Neural cell (in vitro differentiated cells): ENCODE results near the gene NR4A2. TPM values are rescaled to one million over a fixed set of nuclear protein-coding genes. Genes with fewer than 3 reads are reported as not detected.

Experiments used
- H2AFZ ChIP-seq: fragments of 200-600, 300-800 bp; sonication (generic), shearing (Covaris generic); 2 replicates; pipeline ENCODE4 v1.6.0; 2014; ENCODE audit warnings: low read depth, mild to moderate bottlenecking, antibody characterized with exemption, low read length, moderate library complexity
- H3F3A ChIP-seq: fragments of 200-600 bp; shearing (Covaris generic); 2 replicates; pipeline ENCODE4 v1.6.1; 2016; ENCODE audit warnings: mild to moderate bottlenecking, moderate library complexity, mixed read lengths, antibody characterized with exemption, low read length; ENCODE audit not compliant: insufficient read depth, poor library complexity, severe bottlenecking
- H3K27ac ChIP-seq: fragments of 200-600, 300-800 bp; sonication (generic), shearing (Covaris generic); 2 replicates; pipeline ENCODE4 v1.5.1; 2014; ENCODE audit warnings: mild to moderate bottlenecking, low read length, moderate library complexity
- H3K27me3 ChIP-seq: fragments of 300-800, 200-600 bp; sonication (generic), shearing (Covaris generic); 2 replicates; pipeline ENCODE4 v1.6.0; 2014; ENCODE audit warnings: mild to moderate bottlenecking, low read depth, low read length, moderate library complexity; ENCODE audit not compliant: insufficient read depth
- H3K36me3 ChIP-seq: fragments of 300-800, 200-600 bp; sonication (generic), shearing (Covaris generic); 2 replicates; pipeline ENCODE4 v1.5.1; 2014; ENCODE audit warnings: mild to moderate bottlenecking, antibody characterized with exemption, low read length, moderate library complexity; ENCODE audit not compliant: insufficient read depth
- H3K4me2 ChIP-seq: fragments of 300-800, 200-600 bp; sonication (generic), shearing (Covaris generic); 2 replicates; pipeline ENCODE4 v1.6.0; 2014; ENCODE audit warnings: mild to moderate bottlenecking, low read length
- H3K4me3 ChIP-seq: fragments of 300-800, 200-600 bp; sonication (generic), shearing (Covaris generic); 2 replicates; pipeline ENCODE4 v1.5.1; 2014; ENCODE audit warnings: mild to moderate bottlenecking, low read length, moderate library complexity
- H3K79me2 ChIP-seq: fragments of 200-600 bp; shearing (Covaris generic); replicated peaks from 2 replicates; pipeline ENCODE4 v1.6.0; 2014; ENCODE audit warnings: mild to moderate bottlenecking, low read length, moderate library complexity; ENCODE audit not compliant: insufficient read depth
- H3K9ac ChIP-seq: fragments of 300-800, 200-600 bp; sonication (generic), shearing (Covaris generic); 2 replicates; pipeline ENCODE4 v1.6.1; 2016; ENCODE audit warnings: mild to moderate bottlenecking, low read length, mixed read lengths
- H3K9me2 ChIP-seq: fragments of 200-600 bp; shearing (Covaris generic); 2 replicates; pipeline ENCODE4 v1.6.1; 2016; ENCODE audit warnings: mild to moderate bottlenecking, low read length, mixed read lengths; ENCODE audit not compliant: insufficient read depth
- H3K9me3 ChIP-seq: fragments of 200-600, 300-800 bp; sonication (generic), shearing (Covaris generic); 2 replicates; pipeline ENCODE4 v1.6.1; 2016; ENCODE audit warnings: mild to moderate bottlenecking, mixed run types, low read length, moderate library complexity, mixed read lengths
- H4K20me1 ChIP-seq: fragments of 200-600 bp; shearing (Covaris generic); 2 replicates; pipeline ENCODE4 v1.6.1; 2016; ENCODE audit warnings: mild to moderate bottlenecking, mixed run types; ENCODE audit not compliant: insufficient read depth
- CTCF ChIP-seq: fragments of 450-650 bp; IDR thresholded peaks from 2 replicates; pipeline ENCODE4 v1.5.1; 2014; ENCODE audit warnings: antibody characterized with exemption, mild to moderate bottlenecking, moderate library complexity; ENCODE audit not compliant: poor library complexity, severe bottlenecking
- EP300 ChIP-seq: fragments of 450-650 bp; conservative IDR thresholded peaks from 2 replicates; pipeline ENCODE4 v1.6.1; 2014; ENCODE audit warnings: antibody characterized with exemption, mild to moderate bottlenecking, moderate library complexity; ENCODE audit not compliant: poor library complexity, severe bottlenecking
- EZH2 ChIP-seq: fragments of 200-600, 300-800 bp; shearing (Covaris generic), sonication (generic); IDR thresholded peaks from 2 replicates; pipeline ENCODE4 v1.6.1; 2014; ENCODE audit warnings: antibody characterized with exemption, low read length, borderline replicate concordance, mild to moderate bottlenecking; ENCODE audit not compliant: insufficient read depth, poor library complexity, severe bottlenecking
- MXI1 ChIP-seq: fragments of 450-650 bp; conservative IDR thresholded peaks from 2 replicates; pipeline ENCODE4 v1.6.1; 2014; ENCODE audit warnings: antibody characterized with exemption, mild to moderate bottlenecking; ENCODE audit not compliant: poor library complexity, severe bottlenecking
- POLR2AphosphoS5 ChIP-seq: IDR thresholded peaks from 2 replicates; pipeline ENCODE4 v1.6.1; 2012
- RAD21 ChIP-seq: fragments of 450-650 bp; conservative IDR thresholded peaks from 2 replicates; pipeline ENCODE4 v1.6.1; 2014; ENCODE audit warnings: antibody characterized with exemption, mild to moderate bottlenecking, moderate library complexity
- REST ChIP-seq: IDR thresholded peaks from 2 replicates; pipeline ENCODE4 v1.6.1; 2012; ENCODE audit warnings: borderline replicate concordance
- SMC3 ChIP-seq: fragments of 450-650 bp; conservative IDR thresholded peaks from 2 replicates; pipeline ENCODE4 v1.6.1; 2014; ENCODE audit warnings: antibody characterized with exemption, mild to moderate bottlenecking, moderate library complexity; ENCODE audit not compliant: poor library complexity
- TAF1 ChIP-seq: IDR thresholded peaks from 2 replicates; pipeline ENCODE4 v1.6.1; 2012; ENCODE audit warnings: low read depth
- polyA plus RNA-seq: library from polyadenylated mRNA; depleted of rRNA; stranded (reverse); fragments of >200 nt; gene quantifications from 2 replicates; pipeline ENCODE4 v1.2.3, GENCODE V29; 2014

NR4A2 gene
- polyA plus RNA-seq, 1 donor from 2014 or later = 0.48 TPM

- peak overlapping the region; percentile 72 for H3K4me3 ChIP-seq
- no peaks in the 10 kb centered on the region for H3K9me3 ChIP-seq
- no peaks in the 10 kb centered on the region for H3K79me2 ChIP-seq
- peak overlapping the region; percentile 49 for H2AFZ ChIP-seq
- no peak overlapping the region for H3K27ac ChIP-seq
- H3K9me2 ChIP-seq = no peaks in the 10 kb centered on the region
- H3K9ac ChIP-seq = peak overlapping the region; percentile 59
- no peaks in the 10 kb centered on the region for H4K20me1 ChIP-seq
- no peaks in the 10 kb centered on the region for H3K36me3 ChIP-seq
- TF ChIP-seq SMC3 = no peak
- TF ChIP-seq TAF1 = no peak
- no peak for TF ChIP-seq POLR2AphosphoS5
- TF ChIP-seq CTCF = no peak
- TF ChIP-seq REST = no peak
- TF ChIP-seq EZH2 = no peak
- TF ChIP-seq RAD21 = no peak
- no peak for TF ChIP-seq MXI1
- no peak for TF ChIP-seq EP300
- H3K27me3 ChIP-seq = peaks cover 29% of the 10 kb centered on the region
- peaks cover 8% of the 10 kb centered on the region for H3F3A ChIP-seq
- H3K4me2 ChIP-seq = peak overlapping the region; percentile 75
Measured at GRCh38 chr2:156343096-156343939, 10.8 kb upstream of the NR4A2 start.

GRCh38 chr2:156342254-156343095 is 10.0 kb upstream of the NR4A2 start:
- no peaks in the 10 kb centered on the region for H4K20me1 ChIP-seq
- H3F3A ChIP-seq = peaks cover 8% of the 10 kb centered on the region
- no peak for TF ChIP-seq MXI1
- no peak for TF ChIP-seq REST
- TF ChIP-seq CTCF = no peak
- TF ChIP-seq EZH2 = no peak
- no peak for TF ChIP-seq TAF1
- peaks cover 29% of the 10 kb centered on the region for H3K27me3 ChIP-seq
- H3K9me2 ChIP-seq = no peaks in the 10 kb centered on the region
- H3K79me2 ChIP-seq = no peaks in the 10 kb centered on the region
- H3K4me3 ChIP-seq = peak overlapping the region; percentile 75
- peak overlapping the region; percentile 49 for H2AFZ ChIP-seq
- no peaks in the 10 kb centered on the region for H3K9me3 ChIP-seq
- peak overlapping the region; percentile 66 for H3K9ac ChIP-seq
- H3K27ac ChIP-seq = no peak overlapping the region
- peak overlapping the region; percentile 82 for H3K4me2 ChIP-seq
- H3K36me3 ChIP-seq = no peaks in the 10 kb centered on the region
